OCI-LY3 (cell line): ENCODE measurements around the gene CTDP1.

Experiments used
- H2AFZ ChIP-seq: fragments of 200-600, 300-600 bp; shearing (Covaris generic); 2 replicates; pipeline ENCODE4 v1.6.0; 2014; ENCODE audit warnings: antibody characterized with exemption, low read depth, low read length
- H3K27ac ChIP-seq: fragments of 200-600, 300-600 bp; sonication (generic); 2 replicates; pipeline ENCODE4 v1.5.1; 2014; ENCODE audit warnings: mild to moderate bottlenecking, low read length, moderate library complexity, mixed read lengths
- H3K27me3 ChIP-seq: fragments of 200-600, 300-600 bp; sonication (generic); 2 replicates; pipeline ENCODE4 v1.6.1; 2014; ENCODE audit warnings: low read depth, low read length, mixed read lengths
- H3K36me3 ChIP-seq: fragments of 200-600, 300-600 bp; sonication (generic); replicated peaks from 2 replicates; pipeline ENCODE3; 2014; ENCODE audit warnings: low read depth, low read length, mixed read lengths
- H3K4me1 ChIP-seq: fragments of 300-600, 200-600 bp; sonication (generic); 2 replicates; pipeline ENCODE4 v1.6.1; 2014; ENCODE audit warnings: low read length, mixed read lengths
- H3K4me2 ChIP-seq: fragments of 200-600, 300-600 bp; sonication (generic); 2 replicates; pipeline ENCODE4 v1.6.1; 2014; ENCODE audit warnings: low read length, mixed read lengths
- H3K4me3 ChIP-seq: fragments of 300-600, 200-600 bp; sonication (generic); 2 replicates; pipeline ENCODE4 v1.5.1; 2014; ENCODE audit warnings: antibody characterized with exemption, mild to moderate bottlenecking, low read length, moderate library complexity
- H3K79me2 ChIP-seq: fragments of 300-600, 200-600 bp; shearing (Covaris generic); 2 replicates; pipeline ENCODE4 v1.6.1; 2014; ENCODE audit warnings: mild to moderate bottlenecking, low read length, mixed read lengths
- H3K9ac ChIP-seq: fragments of 300-600, 200-600 bp; shearing (Covaris generic); 2 replicates; pipeline ENCODE4 v1.6.0; 2014; ENCODE audit warnings: mild to moderate bottlenecking, low read length, moderate library complexity
- H3K9me3 ChIP-seq: fragments of 200-600, 300-600 bp; shearing (Covaris generic); 2 replicates; pipeline ENCODE4 v1.6.1; 2014; ENCODE audit warnings: low read length, mixed read lengths; ENCODE audit not compliant: insufficient read depth
- H4K20me1 ChIP-seq: fragments of 200-600, 300-600 bp; sonication (generic); 2 replicates; pipeline ENCODE4 v1.6.1; 2016; ENCODE audit warnings: low read length, mixed read lengths; ENCODE audit not compliant: insufficient read depth
- CTCF ChIP-seq: fragments of 200-600, 300-600 bp; sonication (generic); IDR thresholded peaks from 2 replicates; pipeline ENCODE4 v1.5.1; 2014; ENCODE audit warnings: antibody characterized with exemption, low read length, low read depth
- EZH2phosphoT487 ChIP-seq: fragments of 200-600 bp; shearing (Covaris generic); IDR thresholded peaks from 2 replicates; pipeline ENCODE4 v1.6.1; 2018; ENCODE audit warnings: antibody characterized with exemption, mixed run types, low read depth

The CTDP1 gene

DNA sequence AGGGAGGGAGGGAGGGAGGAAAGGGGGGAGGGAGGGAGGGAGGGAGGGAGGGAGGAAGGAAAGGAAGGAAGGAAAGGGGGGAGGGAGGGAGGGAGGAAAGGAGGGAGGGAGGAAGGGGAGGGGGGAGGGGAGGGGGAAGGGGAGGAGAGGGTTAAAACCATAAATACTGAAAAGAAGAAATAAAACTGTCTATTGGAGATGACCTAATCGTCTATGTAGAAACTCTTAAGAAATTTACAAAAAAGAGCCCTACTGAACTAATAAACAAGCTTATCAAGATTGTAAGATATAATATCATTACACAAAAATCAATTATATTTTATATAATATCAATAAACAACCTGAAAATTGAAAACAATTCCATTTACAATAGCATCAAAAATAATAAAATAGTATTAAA, 32.3 kb upstream of the CTDP1 start:
- no peaks in the 10 kb centered on the region for H4K20me1 ChIP-seq
- no peak overlapping the region for H3K4me3 ChIP-seq
- H2AFZ ChIP-seq: no peak overlapping the region
- H3K36me3 ChIP-seq: no peaks in the 10 kb centered on the region
- no peak for TF ChIP-seq CTCF
- TF ChIP-seq EZH2phosphoT487: no peak
- peaks cover 21% of the 10 kb centered on the region for H3K4me1 ChIP-seq
- H3K27me3 ChIP-seq: no peaks in the 10 kb centered on the region
- no peak overlapping the region for H3K27ac ChIP-seq
- no peaks in the 10 kb centered on the region for H3K79me2 ChIP-seq
- H3K4me2 ChIP-seq: no peak overlapping the region
- no peak overlapping the region for H3K9ac ChIP-seq
- H3K9me3 ChIP-seq: no peaks in the 10 kb centered on the region

DNA sequence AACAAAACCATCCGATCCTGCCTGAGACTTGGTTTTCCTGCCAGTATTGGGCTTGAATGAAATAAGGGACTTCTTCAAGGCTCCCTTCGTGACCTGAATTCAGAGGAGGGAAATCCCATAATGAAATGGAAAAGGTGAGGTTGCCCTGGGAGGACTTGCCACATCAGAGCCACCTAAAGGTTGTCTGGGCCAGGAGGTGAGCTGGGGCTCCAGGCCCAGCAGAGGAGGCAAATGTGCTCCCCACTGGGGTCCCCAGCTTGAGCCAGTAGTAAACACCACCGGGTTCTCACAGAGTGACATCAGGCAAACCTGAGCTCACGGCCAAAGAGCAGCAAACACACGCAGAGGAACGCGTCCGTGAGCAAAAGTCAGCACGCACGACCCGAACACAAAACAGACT, 28.6 kb upstream of the CTDP1 start:
- no peaks in the 10 kb centered on the region for H3K27me3 ChIP-seq
- no peak overlapping the region for H3K4me2 ChIP-seq
- H3K9me3 ChIP-seq: peaks cover 3% of the 10 kb centered on the region; the same call in 1 of the 2 replicates
- TF ChIP-seq EZH2phosphoT487 (no peak), CTCF (no peak)
- H3K4me1 ChIP-seq: peaks cover 7% of the 10 kb centered on the region; the same call in 1 of the 2 replicates
- no peaks in the 10 kb centered on the region for H4K20me1 ChIP-seq
- no peak overlapping the region for H2AFZ ChIP-seq
- no peak overlapping the region for H3K27ac ChIP-seq
- H3K79me2 ChIP-seq: no peaks in the 10 kb centered on the region
- H3K4me3 ChIP-seq: no peak overlapping the region
- no peaks in the 10 kb centered on the region for H3K36me3 ChIP-seq
- H3K9ac ChIP-seq: no peak overlapping the region

DNA sequence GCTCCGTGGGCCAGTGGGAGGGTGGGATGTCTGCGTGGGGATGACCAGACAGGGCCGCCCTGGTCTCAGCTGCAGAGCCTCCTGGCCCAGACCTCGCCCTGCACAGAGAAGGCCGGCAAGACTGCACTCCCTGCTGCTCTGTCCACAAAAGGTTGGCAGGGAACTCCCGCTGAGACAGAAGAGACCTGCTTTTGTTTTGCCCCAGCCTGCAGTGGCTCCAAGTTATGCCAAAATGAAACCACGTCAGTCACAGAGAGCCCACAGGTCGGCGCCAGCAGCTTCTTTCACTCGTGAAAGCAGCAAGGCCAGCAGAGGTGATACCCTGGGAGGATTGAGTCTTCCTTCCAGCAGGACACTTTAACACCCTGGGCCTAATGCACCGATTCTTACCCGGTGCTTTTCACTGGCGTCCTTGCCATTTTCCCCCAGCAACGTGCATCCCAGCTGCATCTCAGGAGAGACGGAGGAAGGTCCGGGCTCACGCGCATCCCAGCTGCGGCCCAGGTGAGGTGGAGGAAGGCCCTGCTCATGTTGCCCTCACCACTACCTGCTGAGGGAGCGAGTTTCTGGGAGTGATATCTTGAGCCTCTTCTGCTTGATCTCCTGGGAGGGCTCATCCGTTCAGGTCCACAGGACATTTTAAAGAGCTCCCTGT, 22.1 kb upstream of the CTDP1 start:
- Histone ChIP-seq H3K4me1 (peaks cover 7% of the 10 kb centered on the region; the same call in 1 of the 2 replicates), H3K9ac (no peak overlapping the region), H2AFZ (no peak overlapping the region), H3K36me3 (peaks cover 3% of the 10 kb centered on the region), H3K27me3 (peaks cover 21% of the 10 kb centered on the region), H3K4me2 (no peak overlapping the region), H3K4me3 (no peak overlapping the region), H4K20me1 (no peaks in the 10 kb centered on the region), H3K79me2 (no peaks in the 10 kb centered on the region), H3K9me3 (peaks cover 7% of the 10 kb centered on the region; the same call in 1 of the 2 replicates), H3K27ac (no peak overlapping the region)
- TF ChIP-seq CTCF (no peak), EZH2phosphoT487 (no peak)

GRCh38 chr18:79658366-79658765, 21.2 kb upstream of the CTDP1 start:
- no peaks in the 10 kb centered on the region for H3K79me2 ChIP-seq
- no peak overlapping the region for H2AFZ ChIP-seq
- peaks cover 27% of the 10 kb centered on the region for H3K27me3 ChIP-seq
- H3K4me3 ChIP-seq: no peak overlapping the region
- peaks cover 3% of the 10 kb centered on the region for H3K36me3 ChIP-seq
- H3K27ac ChIP-seq: no peak overlapping the region
- H3K9ac ChIP-seq: no peak overlapping the region
- peaks cover 7% of the 10 kb centered on the region; the same call in 1 of the 2 replicates for H3K9me3 ChIP-seq
- H4K20me1 ChIP-seq: no peaks in the 10 kb centered on the region
- peaks cover 4% of the 10 kb centered on the region; the same call in 1 of the 2 replicates for H3K4me1 ChIP-seq
- TF ChIP-seq CTCF (no peak), EZH2phosphoT487 (no peak)
- no peak overlapping the region for H3K4me2 ChIP-seq
